Uterus (tissue), 4 donors: Measurements from ENCODE around the gene NUDT3. TPM values are rescaled to one million over a fixed set of nuclear protein-coding genes. Genes with fewer than 3 reads are reported as not detected.
A peak's percentile ranks its signal among the peaks of the same experiment; 100 is the strongest.

Experiments
- DNase-seq, 2 donors: peaks; one replicate each; pipeline ENCODE4 v3.0.0-alpha.2; 2019 to 2020
- H3K27ac ChIP-seq, 2 donors: fragments of 200-600 bp; sonication (generic); 1 replicate in 1 of 2; 2 replicates in 1 of 2; pipeline ENCODE4 v1.5.1; 2016 to 2018
- H3K27me3 ChIP-seq, 2 donors: fragments of 200-600 bp; sonication (generic); one replicate each; pipeline ENCODE4 v1.5.1; 2018 to 2019; ENCODE audit warnings: control low read depth in 1 of 2
- H3K36me3 ChIP-seq, 2 donors: fragments of 200-600 bp; sonication (generic); one replicate each; pipeline ENCODE4 v1.5.1; 2019; ENCODE audit warnings: control low read depth in 1 of 2
- H3K4me1 ChIP-seq, 2 donors: fragments of 200-600 bp; sonication (generic); one replicate each; pipeline ENCODE4 v1.5.1; 2018 to 2019; ENCODE audit warnings: control low read depth in 1 of 2
- H3K4me3 ChIP-seq, 2 donors: fragments of 200-600 bp; sonication (generic); 1 replicate in 1 of 2; 2 replicates in 1 of 2; pipeline ENCODE4 v1.5.1; 2018 to 2019; ENCODE audit warnings: mild to moderate bottlenecking in 1 of 2
- H3K9me3 ChIP-seq, 2 donors: fragments of 200-600 bp; sonication (generic); one replicate each; pipeline ENCODE4 v1.5.1; 2019; ENCODE audit warnings: control low read depth in 1 of 2
- POLR2A ChIP-seq, 2 donors: fragments of 450-650 bp; IDR thresholded peaks; one replicate each; pipeline ENCODE4 v1.6.1; 2016; ENCODE audit warnings: antibody characterized with exemption in 2 of 2, mild to moderate bottlenecking in 1 of 2, moderate library complexity in 1 of 2
- intact Hi-C: fragments of 100-400 bp; cut with DNase I; formaldehyde crosslinking; loops from one replicate; pipeline ENCODE4 v1.15.1; 2023; ENCODE audit warnings: low total_unique reads
- total RNA-seq, 4 donors: library from RNA; depleted of rRNA in 3 of 4; stranded (reverse); fragments of >200 nt in 3 of 4; gene quantifications; one replicate each; pipeline versions ENCODE4 v1.1.0 to v1.2.4, GENCODE V29; 2014 to 2023
- TF ChIP-seq, protein P1 (sequence below), 4 experiments: fragments of 200-600 bp in 2 of 4; fragments of 450-650 bp in 2 of 4; sonication (generic) in 2 of 4; IDR thresholded peaks; one replicate each; pipeline ENCODE4 v1.5.1; 2016 to 2019; ENCODE audit warnings: antibody characterized with exemption in 4 of 4, mild to moderate bottlenecking in 2 of 4, moderate library complexity in 1 of 4
- donor health status: DM: yes; HTN: yes; CAD: no.

Gene NUDT3
- total RNA-seq, 4 donors from 2014 or later, result 15.6 to 58.8 (median 38.2) TPM

DNA sequence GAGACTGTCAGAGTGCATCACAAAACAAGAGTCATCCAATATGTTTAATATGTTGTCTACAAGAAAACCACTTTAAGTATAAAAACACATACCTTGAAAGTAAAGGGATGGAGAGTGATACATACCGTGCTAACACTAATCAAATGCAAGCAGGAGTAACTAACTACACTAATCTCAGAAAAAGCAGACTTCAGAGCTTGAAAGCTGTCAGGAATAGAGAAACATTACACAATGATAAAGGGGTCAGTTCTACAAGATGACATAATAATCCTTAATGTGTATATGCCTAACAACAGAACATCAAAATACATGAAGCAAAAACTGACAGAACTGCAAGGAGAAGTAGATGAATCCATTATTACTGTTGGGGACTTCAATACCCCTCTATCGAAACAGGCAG lies 84.0 kb downstream of the NUDT3 start:
- H3K9me3 ChIP-seq, result no peaks in the 10 kb centered on the region
- H3K27ac ChIP-seq, result no peak overlapping the region
- peaks cover 0 to 4% of the 10 kb centered on the region in 2 donors for H3K4me1 ChIP-seq
- no peaks in the 10 kb centered on the region for H3K36me3 ChIP-seq
- TF ChIP-seq POLR2A (IDR thresholded peaks at IDR 0.05), result no peak
- TF ChIP-seq, protein P1, sequence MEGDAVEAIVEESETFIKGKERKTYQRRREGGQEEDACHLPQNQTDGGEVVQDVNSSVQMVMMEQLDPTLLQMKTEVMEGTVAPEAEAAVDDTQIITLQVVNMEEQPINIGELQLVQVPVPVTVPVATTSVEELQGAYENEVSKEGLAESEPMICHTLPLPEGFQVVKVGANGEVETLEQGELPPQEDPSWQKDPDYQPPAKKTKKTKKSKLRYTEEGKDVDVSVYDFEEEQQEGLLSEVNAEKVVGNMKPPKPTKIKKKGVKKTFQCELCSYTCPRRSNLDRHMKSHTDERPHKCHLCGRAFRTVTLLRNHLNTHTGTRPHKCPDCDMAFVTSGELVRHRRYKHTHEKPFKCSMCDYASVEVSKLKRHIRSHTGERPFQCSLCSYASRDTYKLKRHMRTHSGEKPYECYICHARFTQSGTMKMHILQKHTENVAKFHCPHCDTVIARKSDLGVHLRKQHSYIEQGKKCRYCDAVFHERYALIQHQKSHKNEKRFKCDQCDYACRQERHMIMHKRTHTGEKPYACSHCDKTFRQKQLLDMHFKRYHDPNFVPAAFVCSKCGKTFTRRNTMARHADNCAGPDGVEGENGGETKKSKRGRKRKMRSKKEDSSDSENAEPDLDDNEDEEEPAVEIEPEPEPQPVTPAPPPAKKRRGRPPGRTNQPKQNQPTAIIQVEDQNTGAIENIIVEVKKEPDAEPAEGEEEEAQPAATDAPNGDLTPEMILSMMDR (IDR thresholded peaks at IDR 0.05), result no peak
- intact Hi-C loops, result no loop called here
- H3K4me3 ChIP-seq, result no peak overlapping the region
- H3K27me3 ChIP-seq, result no peaks in the 10 kb centered on the region
- DNase-seq, result no peak

DNA sequence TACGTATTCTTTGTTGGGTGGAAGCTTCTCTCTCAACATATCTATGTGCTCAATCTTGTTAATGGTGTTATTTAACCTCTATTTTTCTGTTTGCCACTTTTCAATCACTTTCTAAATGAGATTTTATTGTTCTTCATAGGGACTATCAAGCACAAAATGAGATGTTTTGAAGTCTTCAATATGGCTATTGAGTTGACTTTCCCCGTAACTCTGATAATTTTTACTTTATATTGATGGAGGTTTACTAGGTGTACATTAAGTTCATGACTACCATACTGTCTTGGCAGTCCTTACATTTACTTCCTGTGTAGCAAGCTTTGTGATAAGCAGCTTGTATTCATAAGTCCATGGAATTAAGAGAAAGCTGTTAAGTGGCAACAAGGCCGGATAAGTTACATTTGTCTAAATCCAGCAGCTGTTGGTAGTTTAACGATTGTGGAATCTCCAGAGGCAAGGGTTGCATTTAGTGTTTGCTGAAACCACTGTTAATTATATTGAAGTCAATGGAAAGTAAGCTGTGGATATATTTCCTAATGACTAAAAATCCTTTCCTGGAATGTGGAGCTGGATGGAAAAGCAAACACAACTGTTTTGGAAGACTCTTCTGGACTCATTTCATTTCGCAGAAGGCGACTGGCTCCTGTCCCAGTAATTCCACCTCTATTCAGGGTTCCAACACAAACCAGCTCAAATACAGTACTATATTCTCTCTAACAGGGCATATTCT lies 86.3 kb downstream of the NUDT3 start:
- Histone ChIP-seq H3K36me3 (no peaks in the 10 kb centered on the region), H3K4me3 (no peak overlapping the region), H3K27me3 (no peaks in the 10 kb centered on the region), H3K9me3 (no peaks in the 10 kb centered on the region), H3K27ac (no peak overlapping the region), H3K4me1 (peaks cover 0 to 4% of the 10 kb centered on the region in 2 donors)
- intact Hi-C loops, result no loop called here
- peak; percentile 19 to 36 for DNase-seq
- TF ChIP-seq POLR2A (IDR thresholded peaks at IDR 0.05), result no peak

DNA sequence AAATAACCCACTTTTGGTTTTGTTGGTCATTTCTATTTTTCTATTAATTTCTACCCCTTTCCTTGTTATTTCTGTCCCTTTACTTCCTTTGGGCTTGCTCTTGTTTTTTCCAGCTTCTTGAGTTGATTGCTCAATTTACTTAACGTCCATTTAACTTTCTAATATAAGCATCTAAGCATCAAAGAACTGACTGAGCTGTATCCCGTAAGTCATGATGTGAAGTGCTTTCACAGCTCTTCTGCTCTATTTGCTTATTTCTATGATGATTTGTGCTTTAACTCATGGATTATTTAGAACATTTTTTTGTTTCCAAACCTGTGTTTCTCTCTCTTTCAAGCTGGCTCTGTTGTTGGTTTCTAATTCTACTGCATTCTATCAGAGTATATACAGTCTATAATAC lies 87.0 kb downstream of the NUDT3 start:
- intact Hi-C loops, result no loop called here
- Histone ChIP-seq H3K27me3 (no peaks in the 10 kb centered on the region), H3K27ac (no peak overlapping the region), H3K4me3 (no peak overlapping the region), H3K36me3 (no peaks in the 10 kb centered on the region), H3K4me1 (peaks cover 0 to 4% of the 10 kb centered on the region in 2 donors), H3K9me3 (no peaks in the 10 kb centered on the region)
- DNase-seq, result no peak
- TF ChIP-seq, protein P1 (IDR thresholded peaks at IDR 0.05), result no peak
- no peak for TF ChIP-seq POLR2A (IDR thresholded peaks at IDR 0.05)

DNA sequence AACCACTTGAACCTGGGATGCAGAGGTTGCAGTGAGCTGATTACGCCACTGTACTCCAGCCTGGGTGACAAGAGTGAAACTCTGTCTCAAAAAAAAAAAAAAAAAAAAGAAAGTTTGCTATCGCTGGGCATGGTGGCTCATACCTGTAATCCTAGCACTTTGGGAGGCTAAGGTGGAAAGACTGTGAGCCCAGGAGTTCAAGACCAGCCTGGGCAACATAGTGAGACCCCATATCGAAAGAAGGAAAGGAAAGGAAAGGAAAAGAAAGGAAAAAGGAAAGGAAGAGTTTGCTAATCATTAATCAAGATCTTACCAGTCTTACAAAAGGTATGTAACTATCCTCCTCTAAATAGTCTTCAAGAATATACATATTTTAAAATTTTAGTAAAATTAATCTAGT lies 88.3 kb downstream of the NUDT3 start:
- Histone ChIP-seq H3K4me3 (no peak overlapping the region), H3K4me1 (peaks cover 0 to 4% of the 10 kb centered on the region in 2 donors), H3K9me3 (no peaks in the 10 kb centered on the region), H3K36me3 (no peaks in the 10 kb centered on the region), H3K27ac (no peak overlapping the region), H3K27me3 (no peaks in the 10 kb centered on the region)
- TF ChIP-seq, protein P1 (IDR thresholded peaks at IDR 0.05), result no peak
- TF ChIP-seq POLR2A (IDR thresholded peaks at IDR 0.05), result no peak
- intact Hi-C loops, result no loop called here
- no peak for DNase-seq

DNA sequence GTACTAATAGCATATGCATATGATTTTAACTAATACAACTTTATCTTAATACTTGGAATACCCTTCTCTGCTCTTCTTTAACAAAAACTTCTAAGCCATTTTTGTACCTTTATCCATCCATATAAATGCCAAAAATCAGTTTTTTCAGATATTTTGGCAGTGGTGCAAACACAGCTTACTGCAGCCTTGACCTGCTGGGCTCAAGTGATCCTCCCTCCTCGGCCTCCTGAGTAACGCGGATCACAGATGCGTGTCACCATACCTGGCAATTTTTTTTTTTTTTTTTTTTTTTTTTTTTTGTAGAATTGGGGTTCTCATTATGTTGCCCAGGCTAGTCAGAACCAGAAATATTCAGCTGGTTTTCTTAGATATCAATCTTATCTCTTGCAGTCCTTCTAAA lies 89.5 kb downstream of the NUDT3 start:
- H3K4me3 ChIP-seq, result no peak overlapping the region
- intact Hi-C loops, result no loop called here
- DNase-seq, result no peak
- TF ChIP-seq, protein P1 (IDR thresholded peaks at IDR 0.05), result no peak
- TF ChIP-seq POLR2A (IDR thresholded peaks at IDR 0.05), result no peak
- H3K4me1 ChIP-seq, result peaks cover 0 to 4% of the 10 kb centered on the region in 2 donors
- H3K27me3 ChIP-seq, result no peaks in the 10 kb centered on the region
- H3K27ac ChIP-seq, result no peak overlapping the region
- no peaks in the 10 kb centered on the region for H3K9me3 ChIP-seq
- H3K36me3 ChIP-seq, result no peaks in the 10 kb centered on the region
